Activated T-helper 1 cell treated with anti-CD3 and anti-CD28 coated beads, Interleukin-12 subunit alpha, Interleukin-12 subunit beta, Interleukin-2, Interleukin-4 antibody, amounts not matched to agents 30 ng/mL and 10 ng/mL and 1 ng/mL, durations not matched to agents 14 hours and 24 hours and 36 hours (primary cell): ENCODE results near the gene SRCIN1. TPM values are rescaled to one million over a fixed set of nuclear protein-coding genes. Genes with fewer than 3 reads are reported as not detected.
A peak's percentile ranks its signal among the peaks of the same experiment; 100 is the strongest.
"Not testable (repeated sequence)": the region's sequence is repeated elsewhere in the genome, so short reads cannot be mapped to it uniquely, and the experiment has no call there.

Source experiments
- DNase-seq: peaks from one replicate; pipeline ENCODE4 v3.0.0; 2021; ENCODE audit warnings: low spot score
- H3K27ac Mint-ChIP-seq: one replicate; pipeline ENCODE4 v1.8.0; 2021; ENCODE audit warnings: mild to moderate bottlenecking, mixed read lengths
- H3K27me3 Mint-ChIP-seq: one replicate; pipeline ENCODE4 v1.8.0; 2022; ENCODE audit warnings: mild to moderate bottlenecking, moderate library complexity, mixed read lengths; ENCODE audit not compliant: insufficient read depth
- H3K36me3 Mint-ChIP-seq: one replicate; pipeline ENCODE4 v1.8.0; 2021; ENCODE audit warnings: low read depth, mixed read lengths
- H3K4me1 Mint-ChIP-seq: one replicate; pipeline ENCODE4 v1.8.0; 2021; ENCODE audit warnings: low read depth, mixed read lengths
- H3K4me3 Mint-ChIP-seq: one replicate; pipeline ENCODE4 v1.8.0; 2021; ENCODE audit warnings: mild to moderate bottlenecking, moderate library complexity, mixed read lengths
- H3K9me3 Mint-ChIP-seq: one replicate; pipeline ENCODE4 v1.8.0; 2021; ENCODE audit warnings: mixed read lengths
- intact Hi-C: fragments of 100-400 bp; cut with micrococcal nuclease; formaldehyde crosslinking; loops from one replicate; pipeline ENCODE4 v1.15.1; 2024
- total RNA-seq: library from RNA; stranded (reverse); gene quantifications from 2 replicates; pipeline ENCODE4 v1.2.3, GENCODE V29; 2022

Gene SRCIN1
- total RNA-seq, 1 donor from 2014 or later: 0.44 TPM

GRCh38 chr17:38491346-38492066 is 114.2 kb downstream of the SRCIN1 start:
- H3K4me1 Mint-ChIP-seq, H3K27me3 Mint-ChIP-seq, H3K36me3 Mint-ChIP-seq, H3K9me3 Mint-ChIP-seq, H3K4me3 Mint-ChIP-seq, H3K27ac Mint-ChIP-seq, DNase-seq: not testable (repeated sequence)
- intact Hi-C loops: loop anchor here (1.0 to 2.0 kb wide), 7 partner anchors 18 to 176 kb away; partner anchors contain the start of gene ARHGAP23

GRCh38 chr17:38489774-38490173 is 116.0 kb downstream of the SRCIN1 start:
- H3K27ac Mint-ChIP-seq, intact Hi-C loops, H3K9me3 Mint-ChIP-seq, DNase-seq, H3K27me3 Mint-ChIP-seq, H3K4me3 Mint-ChIP-seq, H3K36me3 Mint-ChIP-seq: not testable (repeated sequence)
- H3K4me1 Mint-ChIP-seq: peaks cover 11% of the 10 kb centered on the region

- intact Hi-C loops: loop anchor here (1.0 to 2.0 kb wide), 3 partner anchors 41 to 137 kb away; no protein-coding TSS in a partner anchor
- not testable (repeated sequence) for H3K9me3 Mint-ChIP-seq, DNase-seq, H3K36me3 Mint-ChIP-seq, H3K4me1 Mint-ChIP-seq, H3K27ac Mint-ChIP-seq, H3K4me3 Mint-ChIP-seq, H3K27me3 Mint-ChIP-seq
These were observed 120.0 kb downstream of the SRCIN1 start for GRCh38 chr17:38485681-38486298.

- no peaks in the 10 kb centered on the region for H3K36me3 Mint-ChIP-seq
- H3K27ac Mint-ChIP-seq: no peak overlapping the region
- H3K4me1 Mint-ChIP-seq: peaks cover 4% of the 10 kb centered on the region
- no peak overlapping the region for H3K4me3 Mint-ChIP-seq
- DNase-seq: no peak
- H3K9me3 Mint-ChIP-seq: no peaks in the 10 kb centered on the region
- intact Hi-C loops: loop anchor here (1.0 to 2.0 kb wide), 3 partner anchors 41 to 136 kb away; no protein-coding TSS in a partner anchor
- H3K27me3 Mint-ChIP-seq: peaks cover 6% of the 10 kb centered on the region
These were observed 120.6 kb downstream of the SRCIN1 start for GRCh38 chr17:38485146-38485468.

- not testable (repeated sequence) for H3K27ac Mint-ChIP-seq, H3K9me3 Mint-ChIP-seq, H3K4me3 Mint-ChIP-seq, H3K27me3 Mint-ChIP-seq, H3K36me3 Mint-ChIP-seq, H3K4me1 Mint-ChIP-seq
- intact Hi-C loops: loop anchor here (1.0 to 2.0 kb wide), 3 partner anchors 40 to 136 kb away; no protein-coding TSS in a partner anchor
- DNase-seq: peak; percentile 32
These were observed 121.3 kb downstream of the SRCIN1 start for GRCh38 chr17:38484242-38485145.

GRCh38 chr17:38482700-38483043 is 123.1 kb downstream of the SRCIN1 start:
- H3K27ac Mint-ChIP-seq, intact Hi-C loops, H3K4me3 Mint-ChIP-seq, H3K36me3 Mint-ChIP-seq, H3K4me1 Mint-ChIP-seq, DNase-seq, H3K27me3 Mint-ChIP-seq, H3K9me3 Mint-ChIP-seq: not testable (repeated sequence)

GRCh38 chr17:38482039-38482699 is 123.6 kb downstream of the SRCIN1 start:
- H3K9me3 Mint-ChIP-seq, DNase-seq, intact Hi-C loops, H3K36me3 Mint-ChIP-seq, H3K27ac Mint-ChIP-seq, H3K4me1 Mint-ChIP-seq, H3K27me3 Mint-ChIP-seq, H3K4me3 Mint-ChIP-seq: not testable (repeated sequence)

Other genes starting within 250 kb of the SRCIN1 start
- gene ARHGAP23, start 177.5 kb downstream of the SRCIN1 start, total RNA-seq: 0.57 and 0.88 TPM in 2 replicates
- 56.5 and 58.8 TPM in 2 replicates for gene EPOP, start 69.0 kb upstream of the SRCIN1 start, total RNA-seq
- 250 and 252 TPM in 2 replicates for gene MLLT6, start 99.3 kb upstream of the SRCIN1 start, total RNA-seq
- gene CISD3, start 124.4 kb upstream of the SRCIN1 start, total RNA-seq: 39.2 and 41.4 TPM in 2 replicates
- 3.7 and 4.6 TPM in 2 replicates for gene PCGF2, start 142.4 kb upstream of the SRCIN1 start, total RNA-seq
- 349 and 366 TPM in 2 replicates for gene PSMB3, start 146.8 kb upstream of the SRCIN1 start, total RNA-seq
- 40.6 and 40.8 TPM in 2 replicates for gene PIP4K2B, start 193.6 kb upstream of the SRCIN1 start, total RNA-seq
- 28.6 and 30.4 TPM in 2 replicates for gene CWC25, start 219.4 kb upstream of the SRCIN1 start, total RNA-seq
- gene RPL23, start 247.8 kb upstream of the SRCIN1 start, total RNA-seq: 1,847 and 1,871 TPM in 2 replicates